CD4-positive, alpha-beta T cell treated with Interleukin-15 for 4 hours (primary cell): ENCODE measurements around the gene ID1.
"Not testable (repeated sequence)": the region's sequence is repeated elsewhere in the genome, so short reads cannot be mapped to it uniquely, and the experiment has no call there.

Experiments used
- DNase-seq: peaks from one replicate; pipeline ENCODE4 v3.0.0-alpha.2; 2020; ENCODE audit warnings: low spot score

Gene ID1

GRCh38 chr20:31638317-31638716, 33.2 kb downstream of the ID1 start:
- no peak for DNase-seq

GRCh38 chr20:31638816-31639215, 33.7 kb downstream of the ID1 start:
- DNase-seq, result no peak

GRCh38 chr20:31640259-31640658, 35.2 kb downstream of the ID1 start:
- no peak for DNase-seq

- no peak for DNase-seq
Observed at GRCh38 chr20:31641391-31641790, 36.3 kb downstream of the ID1 start.

- DNase-seq, result no peak
Observed at GRCh38 chr20:31642837-31643236, 37.7 kb downstream of the ID1 start.

GRCh38 chr20:31643522-31643921, 38.4 kb downstream of the ID1 start:
- DNase-seq, result no peak

GRCh38 chr20:31644701-31645100, 39.6 kb downstream of the ID1 start:
- no peak for DNase-seq

GRCh38 chr20:31648104-31648503, 43.0 kb downstream of the ID1 start:
- not testable (repeated sequence) for DNase-seq

- no peak for DNase-seq
Observed at GRCh38 chr20:31652917-31653396, 47.9 kb downstream of the ID1 start.

- no peak for DNase-seq
Observed at GRCh38 chr20:31653561-31653960, 48.5 kb downstream of the ID1 start.

GRCh38 chr20:31654534-31654933, 49.4 kb downstream of the ID1 start:
- no peak for DNase-seq
